T-helper 17 cell (primary cell): ENCODE measurements around the gene TMEM63A. TPM values are rescaled to one million over a fixed set of nuclear protein-coding genes. Genes with fewer than 3 reads are reported as not detected.
"Not testable (repeated sequence)": the region's sequence is repeated elsewhere in the genome, so short reads cannot be mapped to it uniquely, and the experiment has no call there.

Source experiments
- ATAC-seq: fragments of 150-1000 bp; cut with Tn5 transposase; 2 replicates; pipeline ENCODE4 v1.10.0; 2021; ENCODE audit warnings: mild to moderate bottlenecking, moderate library complexity
- DNase-seq, 3 donors: peaks; one replicate each; pipeline versions ENCODE4 v3.0.0 to v3.0.0-alpha.2; 2020 to 2021
- H3K9me3 ChIP-seq: one replicate; pipeline ENCODE4 v1.7.0; 2013; ENCODE audit warnings: low read length, mild to moderate bottlenecking; ENCODE audit not compliant: control insufficient read depth, poor library complexity, severe bottlenecking
- H3K27ac Mint-ChIP-seq: one replicate; pipeline ENCODE4 v1.8.0; 2022; ENCODE audit warnings: mild to moderate bottlenecking, moderate library complexity, mixed read lengths
- H3K27me3 Mint-ChIP-seq: one replicate; pipeline ENCODE4 v1.8.0; 2022; ENCODE audit warnings: mixed read lengths
- H3K36me3 Mint-ChIP-seq: one replicate; pipeline ENCODE4 v1.8.0; 2022; ENCODE audit warnings: low read depth, mixed read lengths
- H3K4me1 Mint-ChIP-seq: one replicate; pipeline ENCODE4 v1.8.0; 2022; ENCODE audit warnings: mild to moderate bottlenecking, mixed read lengths
- H3K4me3 Mint-ChIP-seq: one replicate; pipeline ENCODE4 v1.8.0; 2022; ENCODE audit warnings: mild to moderate bottlenecking, moderate library complexity, mixed read lengths
- total RNA-seq, 4 donors: library from RNA in 2 of 4; stranded (reverse) in 2 of 4; gene quantifications; one replicate each; pipeline ENCODE4 v1.2.3 and lab custom pipeline; 2022 to 2026

TMEM63A gene
- total RNA-seq, 2 donors from 2014 or later = 269 to 280 TPM

DNA sequence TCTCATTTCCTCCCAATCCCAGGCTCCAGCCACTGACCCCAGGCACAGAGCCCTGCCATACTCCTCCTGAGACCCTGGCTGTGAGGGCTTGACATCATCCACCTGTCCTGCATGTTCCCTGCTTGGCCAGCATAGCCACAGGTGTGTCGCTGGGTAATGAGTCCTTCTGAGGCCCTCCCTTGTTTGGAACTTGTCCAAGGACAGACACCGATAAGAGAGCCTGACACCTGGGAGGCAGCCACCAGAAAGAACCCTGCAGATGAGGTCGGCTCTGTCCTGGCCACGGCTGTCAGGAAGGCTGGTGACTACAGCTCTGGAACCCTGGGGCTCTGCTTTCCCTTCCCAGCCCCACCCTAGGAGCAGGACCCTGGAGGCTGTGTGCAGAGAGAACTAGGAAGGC is 34.6 kb downstream of the TMEM63A start:
- no peak for ATAC-seq
- Mint-ChIP-seq H3K4me3 (no peak overlapping the region), H3K27me3 (no peaks in the 10 kb centered on the region), H3K4me1 (peaks cover 41% of the 10 kb centered on the region), H3K36me3 (peaks cover 2% of the 10 kb centered on the region), H3K27ac (peak overlapping the region; percentile 90)
- no peaks in the 10 kb centered on the region for H3K9me3 ChIP-seq
- DNase-seq = no peak

DNA sequence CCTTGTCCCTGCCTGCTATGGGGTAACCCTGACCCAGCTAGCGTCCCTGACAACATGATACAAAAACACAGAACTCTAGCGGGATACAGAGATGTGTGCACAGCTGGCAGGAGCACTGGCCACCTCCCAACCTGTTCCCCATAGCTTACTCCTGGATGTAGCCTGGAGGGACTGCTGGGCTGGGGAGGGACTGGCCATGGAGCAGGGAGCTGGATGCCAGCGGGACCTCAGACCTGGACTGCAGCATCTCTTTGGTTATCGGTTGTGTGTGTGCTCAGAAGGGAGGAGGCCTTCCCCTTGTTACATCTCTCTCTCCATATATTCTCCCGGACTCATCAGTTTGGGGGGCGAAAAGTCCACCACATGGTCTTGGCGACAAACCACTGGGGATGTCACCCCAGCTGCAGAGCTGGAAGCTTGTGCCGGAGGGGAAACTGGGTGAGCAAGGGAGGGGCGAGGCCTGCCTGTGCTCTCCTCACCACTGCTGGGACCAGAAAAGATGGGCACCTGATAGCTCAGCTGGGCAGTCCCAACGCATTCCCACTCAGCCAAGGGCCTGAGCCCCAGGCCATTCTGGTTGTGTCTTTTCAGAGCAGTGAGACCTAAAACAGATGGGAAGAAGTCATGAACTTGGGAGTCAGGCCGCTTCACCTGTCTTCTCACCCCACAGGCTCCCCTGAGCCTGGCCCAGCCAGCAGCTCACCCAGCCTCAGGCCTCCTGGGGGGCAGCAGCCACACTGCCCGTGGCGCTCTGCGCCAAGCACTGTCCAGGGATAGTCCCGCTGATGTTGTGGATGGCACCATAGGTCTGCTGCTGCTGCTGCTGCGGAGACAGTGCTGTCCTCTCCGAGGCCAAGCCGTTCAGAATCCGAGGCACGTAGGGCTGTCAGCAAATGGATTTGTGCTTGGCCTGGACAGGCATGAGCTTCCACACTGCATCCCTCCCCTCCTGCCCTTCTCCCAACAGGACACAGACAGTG is 35.6 kb downstream of the TMEM63A start:
- H3K9me3 ChIP-seq = no peaks in the 10 kb centered on the region
- Mint-ChIP-seq H3K36me3 (peaks cover 2% of the 10 kb centered on the region), H3K27me3 (no peaks in the 10 kb centered on the region), H3K27ac (peak overlapping the region; percentile 39), H3K4me1 (peaks cover 37% of the 10 kb centered on the region), H3K4me3 (no peak overlapping the region)
- DNase-seq (no peak), ATAC-seq (no peak)

- DNase-seq = no peak
- H3K27ac Mint-ChIP-seq = peak overlapping the region; percentile 24
- peaks cover 35% of the 10 kb centered on the region for H3K4me1 Mint-ChIP-seq
- H3K36me3 Mint-ChIP-seq = no peaks in the 10 kb centered on the region
- H3K27me3 Mint-ChIP-seq = no peaks in the 10 kb centered on the region
- H3K9me3 ChIP-seq = no peaks in the 10 kb centered on the region
- ATAC-seq = peak; percentile 36
- H3K4me3 Mint-ChIP-seq = no peak overlapping the region
These were observed 36.5 kb downstream of the TMEM63A start for GRCh38 chr1:225845571-225846259.

DNA sequence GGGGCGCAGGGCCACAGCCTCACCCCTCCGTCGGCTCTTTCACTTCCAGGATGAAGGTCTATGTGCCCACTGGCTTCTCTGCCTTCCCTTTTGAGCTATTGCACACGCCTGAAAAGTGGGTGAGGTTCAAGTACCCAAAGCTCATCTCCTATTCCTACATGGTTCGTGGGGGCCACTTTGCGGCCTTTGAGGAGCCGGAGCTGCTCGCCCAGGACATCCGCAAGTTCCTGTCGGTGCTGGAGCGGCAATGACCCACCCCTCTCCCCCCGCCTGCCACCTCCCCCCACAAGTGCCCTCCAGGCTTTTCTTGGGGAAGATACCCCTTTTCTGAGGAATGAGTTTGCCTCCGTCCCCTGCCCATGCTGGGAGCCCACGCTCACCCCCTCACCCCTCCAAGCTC is 37.1 kb downstream of the TMEM63A start:
- peak overlapping the region; percentile 24 for H3K27ac Mint-ChIP-seq
- ATAC-seq (no peak), DNase-seq (no peak)
- H3K36me3 Mint-ChIP-seq = no peaks in the 10 kb centered on the region
- no peak overlapping the region for H3K4me3 Mint-ChIP-seq
- no peaks in the 10 kb centered on the region for H3K27me3 Mint-ChIP-seq
- H3K9me3 ChIP-seq = no peaks in the 10 kb centered on the region
- H3K4me1 Mint-ChIP-seq = peaks cover 36% of the 10 kb centered on the region

GRCh38 chr1:225844236-225845061 is 37.7 kb downstream of the TMEM63A start:
- Mint-ChIP-seq H3K4me3 (peak overlapping the region; percentile 45), H3K27me3 (no peaks in the 10 kb centered on the region), H3K4me1 (peaks cover 30% of the 10 kb centered on the region), H3K27ac (peak overlapping the region; percentile 81), H3K36me3 (no peaks in the 10 kb centered on the region)
- ATAC-seq (no peak), DNase-seq (no peak)
- no peaks in the 10 kb centered on the region for H3K9me3 ChIP-seq

DNA sequence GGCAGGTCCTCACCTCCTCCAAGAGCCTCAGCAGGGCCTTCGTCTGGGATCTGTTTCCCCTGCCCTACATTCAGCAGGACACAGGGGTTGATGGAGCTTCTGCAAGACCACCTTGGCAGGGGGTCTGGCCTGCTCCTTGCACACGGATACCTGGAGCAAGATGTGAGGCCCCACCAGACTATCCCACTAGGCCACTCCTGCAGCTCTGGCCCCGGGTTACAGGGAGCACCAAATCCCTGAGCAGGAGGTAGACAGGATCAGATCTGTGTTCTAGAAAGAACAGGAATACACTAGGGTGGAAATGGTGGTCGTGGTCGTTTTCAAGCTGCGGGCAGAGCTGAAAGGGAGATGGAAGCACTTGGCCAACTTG is 38.8 kb downstream of the TMEM63A start:
- Mint-ChIP-seq H3K27ac (peak overlapping the region; percentile 81), H3K4me3 (peak overlapping the region; percentile 25), H3K4me1 (peaks cover 24% of the 10 kb centered on the region), H3K27me3 (no peaks in the 10 kb centered on the region), H3K36me3 (no peaks in the 10 kb centered on the region)
- DNase-seq = no peak
- ATAC-seq = no peak
- no peaks in the 10 kb centered on the region for H3K9me3 ChIP-seq

DNA sequence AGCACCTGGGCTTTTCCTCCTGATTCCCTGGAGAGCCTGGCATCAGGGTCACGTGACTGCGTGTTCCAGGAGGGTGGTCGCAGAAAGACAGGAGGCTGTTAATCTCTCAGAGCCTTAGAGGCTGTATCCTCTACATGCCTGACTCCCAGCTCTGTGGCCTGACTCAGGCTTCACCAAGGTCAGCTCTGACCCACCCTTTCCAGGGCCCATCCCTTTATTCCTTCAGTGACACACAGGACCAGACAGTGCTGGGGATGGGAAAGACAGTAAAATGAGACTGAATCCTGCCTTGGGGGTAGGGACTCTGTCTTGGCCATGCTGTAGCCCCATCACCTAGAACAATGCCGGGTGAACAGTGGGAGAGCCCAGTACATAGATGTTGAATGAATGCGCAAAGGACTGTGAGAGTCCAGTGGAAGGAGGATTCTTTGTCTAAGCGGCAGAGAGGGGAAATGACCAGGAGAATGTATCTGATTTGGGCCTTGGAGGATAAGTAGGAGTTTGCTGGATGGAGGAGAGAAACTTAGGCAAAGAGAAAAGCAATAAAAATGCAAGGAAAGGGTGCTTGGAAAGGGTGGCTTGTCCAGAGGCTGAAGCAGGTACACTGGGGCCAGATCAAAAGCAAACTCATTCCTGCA is 39.3 kb downstream of the TMEM63A start:
- peak overlapping the region; percentile 81 for H3K27ac Mint-ChIP-seq

GRCh38 chr1:225842074-225842473 is 40.1 kb downstream of the TMEM63A start:
- Mint-ChIP-seq H3K36me3 (no peaks in the 10 kb centered on the region), H3K4me1 (peaks cover 20% of the 10 kb centered on the region), H3K27me3 (no peaks in the 10 kb centered on the region), H3K4me3 (no peak overlapping the region), H3K27ac (peak overlapping the region; percentile 81)
- H3K9me3 ChIP-seq = no peaks in the 10 kb centered on the region
- DNase-seq (no peak), ATAC-seq (peak; percentile 56)

More for the DNA sequence above, 39.3 kb downstream of the TMEM63A start:
- H3K27me3 Mint-ChIP-seq = no peaks in the 10 kb centered on the region
- ATAC-seq = no peak
- no peaks in the 10 kb centered on the region for H3K36me3 Mint-ChIP-seq
- peaks cover 20% of the 10 kb centered on the region for H3K4me1 Mint-ChIP-seq
- no peak overlapping the region for H3K4me3 Mint-ChIP-seq
- H3K9me3 ChIP-seq = no peaks in the 10 kb centered on the region
- DNase-seq = no peak

- Mint-ChIP-seq H3K27ac (peak overlapping the region; percentile 21), H3K27me3 (no peaks in the 10 kb centered on the region), H3K36me3 (no peaks in the 10 kb centered on the region), H3K4me3 (no peak overlapping the region), H3K4me1 (peaks cover 17% of the 10 kb centered on the region)
- ATAC-seq (no peak), DNase-seq (no peak)
- H3K9me3 ChIP-seq = no peaks in the 10 kb centered on the region
These were observed 41.5 kb downstream of the TMEM63A start for GRCh38 chr1:225840713-225841112.

GRCh38 chr1:225840223-225840610 is 42.0 kb downstream of the TMEM63A start:
- Mint-ChIP-seq H3K36me3 (no peaks in the 10 kb centered on the region), H3K4me3 (no peak overlapping the region), H3K27ac (peak overlapping the region; percentile 21), H3K4me1 (peaks cover 17% of the 10 kb centered on the region), H3K27me3 (no peaks in the 10 kb centered on the region)
- no peaks in the 10 kb centered on the region for H3K9me3 ChIP-seq
- ATAC-seq (no peak), DNase-seq (no peak)

GRCh38 chr1:225838793-225839192 is 43.4 kb downstream of the TMEM63A start:
- H3K4me3 Mint-ChIP-seq = no peak overlapping the region
- H3K4me1 Mint-ChIP-seq = peaks cover 13% of the 10 kb centered on the region
- no peak for DNase-seq
- H3K9me3 ChIP-seq = no peaks in the 10 kb centered on the region
- no peaks in the 10 kb centered on the region for H3K36me3 Mint-ChIP-seq
- H3K27me3 Mint-ChIP-seq = no peaks in the 10 kb centered on the region
- peak overlapping the region; percentile 49 for H3K27ac Mint-ChIP-seq
- ATAC-seq = no peak

- H3K27ac Mint-ChIP-seq, H3K36me3 Mint-ChIP-seq, DNase-seq, H3K4me1 Mint-ChIP-seq, H3K9me3 ChIP-seq, ATAC-seq, H3K27me3 Mint-ChIP-seq, H3K4me3 Mint-ChIP-seq: not testable (repeated sequence)
These were observed 45.9 kb downstream of the TMEM63A start for GRCh38 chr1:225836296-225836695.
